SU-DHL-6 (cell line): ENCODE results near the gene PLAAT2.

Experiments
- EZH2phosphoT487 ChIP-seq: fragments of 200-600 bp; sonication (generic), shearing (Covaris generic); conservative IDR thresholded peaks from 2 replicates; pipeline ENCODE4 v1.6.1; 2018; ENCODE audit warnings: mild to moderate bottlenecking, antibody characterized with exemption, low read length, moderate library complexity, mixed read lengths
- TF ChIP-seq, protein P1 (sequence below): fragments of 200-600 bp; sonication (generic); IDR thresholded peaks from one replicate; pipeline ENCODE4 v1.5.1; 2017; ENCODE audit warnings: antibody characterized with exemption, mild to moderate bottlenecking, low read length, moderate library complexity; ENCODE audit not compliant: insufficient read depth, poor library complexity, severe bottlenecking

DNA sequence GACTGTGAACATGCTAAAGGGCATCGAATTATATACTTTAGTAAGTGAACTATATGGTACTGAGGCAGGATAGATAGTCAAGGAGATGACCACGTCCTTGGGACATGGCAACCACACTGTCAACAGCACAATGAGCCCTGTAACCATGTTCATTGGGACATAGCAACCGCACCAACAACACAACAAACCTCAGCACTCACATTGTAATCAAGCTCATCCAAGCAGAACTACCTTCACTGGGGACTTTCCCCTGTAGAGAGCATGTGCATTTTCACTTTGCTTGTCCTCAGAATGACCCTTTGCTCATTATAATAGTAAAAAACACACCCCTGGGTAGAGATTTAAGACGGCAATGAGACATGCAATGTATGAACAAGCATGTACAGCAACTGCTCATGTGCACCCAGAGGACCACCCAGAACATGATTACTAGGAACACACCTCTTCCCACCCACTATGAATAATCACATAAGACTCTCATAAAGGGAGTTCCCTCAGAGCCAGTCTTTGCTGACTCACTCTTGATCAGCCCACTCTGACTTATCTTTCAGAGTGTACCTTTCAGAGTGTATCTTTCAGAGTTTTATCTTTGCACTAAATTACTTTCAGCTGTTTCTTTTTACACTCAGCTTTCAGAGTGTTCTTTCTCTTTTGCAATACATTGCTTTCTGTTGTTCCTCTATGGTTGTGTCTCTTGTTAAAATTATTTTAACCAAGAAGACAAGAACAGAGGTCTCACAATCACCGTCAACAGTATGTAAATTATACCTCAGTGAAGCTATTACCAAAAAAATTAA is 4.1 kb upstream of the PLAAT2 start:
- no peak for TF ChIP-seq EZH2phosphoT487
- TF ChIP-seq, protein P1, sequence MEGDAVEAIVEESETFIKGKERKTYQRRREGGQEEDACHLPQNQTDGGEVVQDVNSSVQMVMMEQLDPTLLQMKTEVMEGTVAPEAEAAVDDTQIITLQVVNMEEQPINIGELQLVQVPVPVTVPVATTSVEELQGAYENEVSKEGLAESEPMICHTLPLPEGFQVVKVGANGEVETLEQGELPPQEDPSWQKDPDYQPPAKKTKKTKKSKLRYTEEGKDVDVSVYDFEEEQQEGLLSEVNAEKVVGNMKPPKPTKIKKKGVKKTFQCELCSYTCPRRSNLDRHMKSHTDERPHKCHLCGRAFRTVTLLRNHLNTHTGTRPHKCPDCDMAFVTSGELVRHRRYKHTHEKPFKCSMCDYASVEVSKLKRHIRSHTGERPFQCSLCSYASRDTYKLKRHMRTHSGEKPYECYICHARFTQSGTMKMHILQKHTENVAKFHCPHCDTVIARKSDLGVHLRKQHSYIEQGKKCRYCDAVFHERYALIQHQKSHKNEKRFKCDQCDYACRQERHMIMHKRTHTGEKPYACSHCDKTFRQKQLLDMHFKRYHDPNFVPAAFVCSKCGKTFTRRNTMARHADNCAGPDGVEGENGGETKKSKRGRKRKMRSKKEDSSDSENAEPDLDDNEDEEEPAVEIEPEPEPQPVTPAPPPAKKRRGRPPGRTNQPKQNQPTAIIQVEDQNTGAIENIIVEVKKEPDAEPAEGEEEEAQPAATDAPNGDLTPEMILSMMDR = no peak
